ENCODE results near the gene OPN4. TPM values are rescaled to one million over a fixed set of nuclear protein-coding genes. Genes with fewer than 3 reads are reported as not detected.

Gene OPN4
- total and polyA plus RNA-seq, 2 of the 8 experiments (the other 6 are each of a cell fraction or from before 2014, with no cell fraction given), result not detected

DNA sequence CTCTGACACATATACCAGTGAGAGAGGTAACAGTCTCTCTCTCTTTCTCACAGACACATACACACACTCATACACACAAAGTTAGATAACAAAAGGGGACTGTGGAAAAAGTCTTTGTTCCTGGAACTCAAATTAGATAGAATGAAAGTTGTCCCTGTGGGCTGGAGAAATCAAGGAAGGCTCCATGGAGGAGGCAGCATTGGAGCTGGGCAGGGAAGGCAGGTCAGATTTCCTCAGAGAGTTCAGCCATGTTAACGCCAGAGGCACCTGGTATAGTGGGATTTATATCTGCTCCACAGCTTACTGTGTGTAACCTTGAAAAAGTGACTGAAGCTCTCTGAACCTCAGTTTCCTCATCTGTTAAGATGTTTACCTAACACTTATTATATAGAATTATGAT lies 52.6 kb downstream of the OPN4 start (continued):
- TF ChIP-seq CREB1 (IDR thresholded peaks at IDR 0.05), result no peak
- TF ChIP-seq TBP (IDR thresholded peaks at IDR 0.05; ENCODE audit: low read depth, low read length), result no peak
- TF ChIP-seq GABPA (IDR thresholded peaks at IDR 0.05; ENCODE audit: borderline replicate concordance, insufficient read depth, low read length), result no peak
- no peak for TF ChIP-seq TAF1 (IDR thresholded peaks at IDR 0.05; ENCODE audit: low read depth, low read length)
- no peak for TF ChIP-seq SIN3A (conservative IDR thresholded peaks at IDR 0.05 in 1 of 2, IDR thresholded peaks at IDR 0.05 in 1 of 2; ENCODE audit: low read depth in 1 of 2, low read length in 2 of 2)
- no peak for TF ChIP-seq RXRA (IDR thresholded peaks at IDR 0.05; ENCODE audit: insufficient read depth, low read depth, low read length)
- no peak for TF ChIP-seq KDM1A (IDR thresholded peaks at IDR 0.05; ENCODE audit: borderline replicate concordance, low read length)
- no peak for TF ChIP-seq ZNF274 (IDR thresholded peaks at IDR 0.05; ENCODE audit: borderline replicate concordance, extremely low read depth, low read length)

All from H1 (cell line).